Measurements from ENCODE around the gene A2M. TPM values are rescaled to one million over a fixed set of nuclear protein-coding genes. Genes with fewer than 3 reads are reported as not detected.

Gene A2M
- total and polyA plus RNA-seq, 2 of the 13 experiments (the other 11 are each of a cell fraction or from before 2014, with no cell fraction given): 2,807 to 6,551 TPM

DNA sequence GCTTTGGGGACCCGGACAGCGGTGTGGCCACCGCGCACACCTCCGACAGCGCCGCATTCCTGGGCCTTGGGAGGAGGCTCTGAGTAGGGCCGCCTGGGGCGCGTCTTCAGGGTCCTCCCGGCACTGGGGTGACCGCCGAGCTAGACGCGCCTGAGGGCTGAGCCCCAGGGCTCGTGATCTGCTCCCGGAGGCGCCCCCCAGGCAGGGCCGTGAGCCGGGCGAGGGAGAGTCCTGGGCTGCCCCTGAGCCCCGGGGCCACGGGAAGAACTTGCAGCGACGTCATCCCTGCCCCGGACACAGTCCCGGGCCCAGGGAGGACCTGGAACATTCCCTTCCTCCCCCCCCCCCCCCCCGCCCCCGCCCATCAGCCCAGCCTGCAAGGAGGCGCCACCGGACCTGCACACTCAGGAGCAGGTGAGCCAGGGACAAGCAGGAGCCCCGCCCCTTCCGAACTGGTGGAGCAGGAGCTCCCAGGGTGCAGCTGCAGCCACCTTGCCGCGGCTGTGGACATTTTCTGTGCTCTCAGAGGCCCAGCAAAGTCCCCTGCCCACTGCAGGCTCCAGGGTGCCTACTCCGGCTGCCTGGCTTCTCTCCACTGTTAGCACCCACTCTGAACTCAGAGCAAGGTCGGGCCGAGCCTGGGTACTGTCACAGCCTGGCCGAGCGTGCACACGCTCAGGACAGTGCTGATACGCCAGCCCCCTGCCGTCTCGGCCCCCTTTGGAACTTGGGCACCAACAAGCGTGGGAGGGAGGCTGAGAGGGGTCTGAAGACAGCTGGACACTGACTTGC lies 50.7 kb downstream of the A2M start (continued):
- 0 out of 2 replicates have a peak, but pooled peaks have one; percentile 9 for TF ChIP-seq MED1 (CRISPR knock-in tag; IDR thresholded peaks at IDR 0.05)
- TF ChIP-seq, protein P1, sequence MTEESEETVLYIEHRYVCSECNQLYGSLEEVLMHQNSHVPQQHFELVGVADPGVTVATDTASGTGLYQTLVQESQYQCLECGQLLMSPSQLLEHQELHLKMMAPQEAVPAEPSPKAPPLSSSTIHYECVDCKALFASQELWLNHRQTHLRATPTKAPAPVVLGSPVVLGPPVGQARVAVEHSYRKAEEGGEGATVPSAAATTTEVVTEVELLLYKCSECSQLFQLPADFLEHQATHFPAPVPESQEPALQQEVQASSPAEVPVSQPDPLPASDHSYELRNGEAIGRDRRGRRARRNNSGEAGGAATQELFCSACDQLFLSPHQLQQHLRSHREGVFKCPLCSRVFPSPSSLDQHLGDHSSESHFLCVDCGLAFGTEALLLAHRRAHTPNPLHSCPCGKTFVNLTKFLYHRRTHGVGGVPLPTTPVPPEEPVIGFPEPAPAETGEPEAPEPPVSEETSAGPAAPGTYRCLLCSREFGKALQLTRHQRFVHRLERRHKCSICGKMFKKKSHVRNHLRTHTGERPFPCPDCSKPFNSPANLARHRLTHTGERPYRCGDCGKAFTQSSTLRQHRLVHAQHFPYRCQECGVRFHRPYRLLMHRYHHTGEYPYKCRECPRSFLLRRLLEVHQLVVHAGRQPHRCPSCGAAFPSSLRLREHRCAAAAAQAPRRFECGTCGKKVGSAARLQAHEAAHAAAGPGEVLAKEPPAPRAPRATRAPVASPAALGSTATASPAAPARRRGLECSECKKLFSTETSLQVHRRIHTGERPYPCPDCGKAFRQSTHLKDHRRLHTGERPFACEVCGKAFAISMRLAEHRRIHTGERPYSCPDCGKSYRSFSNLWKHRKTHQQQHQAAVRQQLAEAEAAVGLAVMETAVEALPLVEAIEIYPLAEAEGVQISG (CRISPR knock-in tag; IDR thresholded peaks at IDR 0.05): peak; percentile 41
- no peak for TF ChIP-seq FOXM1 (CRISPR knock-in tag; IDR thresholded peaks at IDR 0.05)
- TF ChIP-seq SP140L (CRISPR knock-in tag; IDR thresholded peaks at IDR 0.05; ENCODE audit: borderline replicate concordance): no peak
- TF ChIP-seq CSRNP2 (CRISPR knock-in tag; conservative IDR thresholded peaks at IDR 0.05; ENCODE audit: low read depth): no peak
- TF ChIP-seq ZXDC (CRISPR knock-in tag; IDR thresholded peaks at IDR 0.05): no peak
- TF ChIP-seq, protein P2, sequence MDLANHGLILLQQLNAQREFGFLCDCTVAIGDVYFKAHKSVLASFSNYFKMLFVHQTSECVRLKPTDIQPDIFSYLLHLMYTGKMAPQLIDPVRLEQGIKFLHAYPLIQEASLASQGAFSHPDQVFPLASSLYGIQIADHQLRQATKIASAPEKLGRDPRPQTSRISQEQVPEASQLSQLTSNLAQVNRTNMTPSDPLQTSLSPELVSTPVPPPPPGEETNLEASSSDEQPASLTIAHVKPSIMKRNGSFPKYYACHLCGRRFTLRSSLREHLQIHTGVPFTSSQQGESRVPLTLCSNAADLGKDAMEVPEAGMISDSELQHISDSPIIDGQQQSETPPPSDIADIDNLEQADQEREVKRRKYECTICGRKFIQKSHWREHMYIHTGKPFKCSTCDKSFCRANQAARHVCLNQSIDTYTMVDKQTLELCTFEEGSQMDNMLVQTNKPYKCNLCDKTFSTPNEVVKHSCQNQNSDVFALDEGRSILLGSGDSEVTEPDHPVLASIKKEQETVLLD (CRISPR knock-in tag; IDR thresholded peaks at IDR 0.05; ENCODE audit: low read depth): no peak; the same call in 1 of the 2 replicates
- TF ChIP-seq ZNF577 (CRISPR knock-in tag; IDR thresholded peaks at IDR 0.05; ENCODE audit: borderline replicate concordance, low read depth): no peak
- no peak for TF ChIP-seq ZNF784 (CRISPR knock-in tag; IDR thresholded peaks at IDR 0.05; ENCODE audit: borderline replicate concordance)
- TF ChIP-seq RFX3 (CRISPR knock-in tag; IDR thresholded peaks at IDR 0.05): no peak
- TF ChIP-seq MATR3 (CRISPR knock-in tag; IDR thresholded peaks at IDR 0.05): no peak
- no peak for TF ChIP-seq PRDM10 (CRISPR knock-in tag; IDR thresholded peaks at IDR 0.05; ENCODE audit: low read depth)
- TF ChIP-seq IRX3 (CRISPR knock-in tag; IDR thresholded peaks at IDR 0.05; ENCODE audit: borderline replicate concordance, low read depth): no peak
- TF ChIP-seq ZNF460 (CRISPR knock-in tag; IDR thresholded peaks at IDR 0.05; ENCODE audit: borderline replicate concordance): no peak

All from HepG2 (cell line).